Measurements from ENCODE around the gene GSG1L.

Gene GSG1L
- total RNA-seq, result 0 to 0.58 (median 0.11) reads per million in 3 experiments

- DNase-seq, result no peak
These were observed at the start of gene GSG1L for GRCh38 chr16:28063591-28064061. Gene GSG1L, minus strand, starts transcription at chr16:28063714. Its CDS starts 290 bp downstream, at chr16:28063424.

GRCh38 chr16:28112908-28113307 lies 49.4 kb upstream of the GSG1L start:
- DNase-seq, result no peak

- no peak for DNase-seq
These were observed 47.5 kb upstream of the GSG1L start for GRCh38 chr16:28110977-28111376.

- no peak for DNase-seq
These were observed 47.0 kb upstream of the GSG1L start for GRCh38 chr16:28110479-28110878.

GRCh38 chr16:28110074-28110473 lies 46.6 kb upstream of the GSG1L start:
- no peak for DNase-seq

GRCh38 chr16:28108590-28109247 lies 45.2 kb upstream of the GSG1L start:
- DNase-seq, result no peak

- DNase-seq, result no peak
These were observed 43.7 kb upstream of the GSG1L start for GRCh38 chr16:28107232-28107631.

- DNase-seq, result no peak
These were observed 43.1 kb upstream of the GSG1L start for GRCh38 chr16:28106467-28107215.

GRCh38 chr16:28105954-28106353 lies 42.4 kb upstream of the GSG1L start:
- DNase-seq, result no peak

GRCh38 chr16:28105297-28105696 lies 41.8 kb upstream of the GSG1L start:
- no peak for DNase-seq

- DNase-seq, result no peak
These were observed 40.9 kb upstream of the GSG1L start for GRCh38 chr16:28104404-28104803.

- no peak for DNase-seq
These were observed 40.1 kb upstream of the GSG1L start for GRCh38 chr16:28103516-28104170.

GRCh38 chr16:28101533-28101890 lies 38.0 kb upstream of the GSG1L start:
- no peak for DNase-seq

- no peak for DNase-seq
These were observed 37.5 kb upstream of the GSG1L start for GRCh38 chr16:28100810-28101532.

GRCh38 chr16:28098959-28099945 lies 35.7 kb upstream of the GSG1L start:
- no peak for DNase-seq

- no peak for DNase-seq
These were observed 34.9 kb upstream of the GSG1L start for GRCh38 chr16:28098171-28098958.

GRCh38 chr16:28096983-28097899 lies 33.7 kb upstream of the GSG1L start:
- no peak for DNase-seq

GRCh38 chr16:28093385-28093725 lies 29.8 kb upstream of the GSG1L start:
- no peak for DNase-seq

- DNase-seq, result no peak
These were observed 29.3 kb upstream of the GSG1L start for GRCh38 chr16:28092721-28093384.

Data from central memory CD4-positive, alpha-beta T cell (primary cell).